Midbrain (tissue), 1 donor: ENCODE results near the gene SOWAHA.

Experiments used
- DNase-seq: peaks from one replicate; lab custom pipeline; 2025; lab: John Stamatoyannopoulos, UW

Gene SOWAHA

GRCh38 chr5:132812781-132813598 is at the start of gene SOWAHA:
Gene SOWAHA (plus strand): TSS chr5:132813302. CDS start chr5:132813622, 320 bp downstream.
- DNase-seq, result no peak

GRCh38 chr5:132764051-132764450 is 49.1 kb upstream of the SOWAHA start:
- DNase-seq, result no peak

GRCh38 chr5:132764671-132765238 is 48.3 kb upstream of the SOWAHA start:
- no peak for DNase-seq

- DNase-seq, result no peak
Observed at GRCh38 chr5:132765311-132766019, 47.6 kb upstream of the SOWAHA start.

- no peak for DNase-seq
Observed at GRCh38 chr5:132766020-132766805, 46.9 kb upstream of the SOWAHA start.

- DNase-seq, result no peak
Observed at GRCh38 chr5:132766806-132767055, 46.4 kb upstream of the SOWAHA start.

GRCh38 chr5:132767150-132767549 is 46.0 kb upstream of the SOWAHA start:
- DNase-seq, result peak; percentile 41

- DNase-seq, result no peak
Observed at GRCh38 chr5:132768485-132768868, 44.6 kb upstream of the SOWAHA start.

GRCh38 chr5:132770476-132771159 is 42.5 kb upstream of the SOWAHA start:
- peak; percentile 30 for DNase-seq

GRCh38 chr5:132771503-132771998 is 41.6 kb upstream of the SOWAHA start:
- DNase-seq, result no peak

GRCh38 chr5:132772291-132773070 is 40.6 kb upstream of the SOWAHA start:
- DNase-seq, result no peak

- peak; percentile 38 for DNase-seq
Observed at GRCh38 chr5:132773114-132773513, 40.0 kb upstream of the SOWAHA start.

- DNase-seq, result no peak
Observed at GRCh38 chr5:132773601-132774355, 39.3 kb upstream of the SOWAHA start.

- DNase-seq, result no peak
Observed at GRCh38 chr5:132774406-132774805, 38.7 kb upstream of the SOWAHA start.

- no peak for DNase-seq
Observed at GRCh38 chr5:132774896-132775295, 38.2 kb upstream of the SOWAHA start.

GRCh38 chr5:132775476-132775961 is 37.6 kb upstream of the SOWAHA start:
- DNase-seq, result no peak

GRCh38 chr5:132776131-132776937 is 36.8 kb upstream of the SOWAHA start:
- DNase-seq, result peak; percentile 61

GRCh38 chr5:132776938-132777208 is 36.2 kb upstream of the SOWAHA start:
- DNase-seq, result no peak
